Ascending aorta (tissue), 2 donors: Measurements from ENCODE around the gene CEMIP. TPM values are rescaled to one million over a fixed set of nuclear protein-coding genes. Genes with fewer than 3 reads are reported as not detected.

Experiments used
- DNase-seq, 2 donors: peaks; one replicate each; pipeline ENCODE4 v3.0.0-alpha.2; 2019; ENCODE audit warnings: low spot score in 2 of 2
- H3K27ac ChIP-seq, 2 donors: fragments of 200-600 bp; sonication (generic); one replicate each; pipeline ENCODE4 v1.5.1; 2016 to 2017; ENCODE audit warnings: mild to moderate bottlenecking in 1 of 2
- H3K27me3 ChIP-seq: fragments of 200-600 bp; sonication (generic); one replicate; pipeline ENCODE4 v1.5.1; 2017
- H3K36me3 ChIP-seq, 2 donors: fragments of 200-600 bp; sonication (generic); one replicate each; pipeline ENCODE4 v1.5.1; 2016
- H3K4me1 ChIP-seq, 2 donors: fragments of 200-600 bp; sonication (generic); one replicate each; pipeline ENCODE4 v1.5.1; 2016 to 2017; ENCODE audit warnings: mild to moderate bottlenecking in 1 of 2
- H3K4me3 ChIP-seq, 2 donors: fragments of 200-600 bp; sonication (generic); one replicate each; pipeline ENCODE4 v1.5.1; 2016 to 2017; ENCODE audit warnings: mild to moderate bottlenecking in 1 of 2
- H3K9me3 ChIP-seq, 2 donors: fragments of 200-600 bp; sonication (generic); one replicate each; pipeline ENCODE4 v1.5.1; 2016
- CTCF ChIP-seq, 3 experiments: fragments of 200-600 bp in 2 of 3; fragments of 450-650 bp in 1 of 3; sonication (generic) in 2 of 3; IDR thresholded peaks; one replicate each; pipeline ENCODE4 v1.5.1; 2016 to 2019; ENCODE audit warnings: antibody characterized with exemption in 3 of 3, mild to moderate bottlenecking in 1 of 3, moderate library complexity in 1 of 3
- intact Hi-C: fragments of 100-400 bp; cut with DNase I; formaldehyde crosslinking; loops from one replicate; pipeline ENCODE4 v1.15.1; 2023
- total RNA-seq: library from RNA; depleted of rRNA; stranded (reverse); fragments of >200 nt; gene quantifications from one replicate; pipeline ENCODE4 v1.1.0, GENCODE V29; 2016

Gene CEMIP
- total RNA-seq, 1 donor from 2014 or later: not detected

GRCh38 chr15:80898040-80898439 lies 118.9 kb downstream of the CEMIP start:
- no peak overlapping the region for H3K4me3 ChIP-seq
- no peaks in the 10 kb centered on the region for H3K9me3 ChIP-seq
- no peak for TF ChIP-seq CTCF (IDR thresholded peaks at IDR 0.05)
- H3K27me3 ChIP-seq: no peaks in the 10 kb centered on the region
- no peaks in the 10 kb centered on the region for H3K4me1 ChIP-seq
- no peak overlapping the region for H3K27ac ChIP-seq
- intact Hi-C loops: no loop called here
- H3K36me3 ChIP-seq: peaks cover 0 to 14% of the 10 kb centered on the region in 2 donors
- no peak for DNase-seq

GRCh38 chr15:80902298-80902801 lies 123.2 kb downstream of the CEMIP start:
- H3K27me3 ChIP-seq: no peaks in the 10 kb centered on the region
- DNase-seq: no peak
- no peak for TF ChIP-seq CTCF (IDR thresholded peaks at IDR 0.05)

GRCh38 chr15:80904998-80905397 lies 125.8 kb downstream of the CEMIP start:
- TF ChIP-seq CTCF (IDR thresholded peaks at IDR 0.05): no peak
- H3K4me3 ChIP-seq: no peak overlapping the region
- intact Hi-C loops: no loop called here
- H3K36me3 ChIP-seq: peaks cover 2 to 25% of the 10 kb centered on the region in 2 donors
- no peaks in the 10 kb centered on the region for H3K27me3 ChIP-seq
- H3K9me3 ChIP-seq: no peaks in the 10 kb centered on the region
- no peaks in the 10 kb centered on the region for H3K4me1 ChIP-seq
- H3K27ac ChIP-seq: no peak overlapping the region
- DNase-seq: no peak

More at GRCh38 chr15:80902298-80902801, 123.2 kb downstream of the CEMIP start:
- Histone ChIP-seq H3K27ac (no peak overlapping the region), H3K4me1 (no peaks in the 10 kb centered on the region), H3K9me3 (no peaks in the 10 kb centered on the region), H3K4me3 (no peak overlapping the region), H3K36me3 (peaks cover 0 to 9% of the 10 kb centered on the region in 2 donors)
- intact Hi-C loops: no loop called here

GRCh38 chr15:80906159-80906766 lies 127.1 kb downstream of the CEMIP start:
- H3K9me3 ChIP-seq: no peaks in the 10 kb centered on the region
- no peak for TF ChIP-seq CTCF (IDR thresholded peaks at IDR 0.05)
- no peak for DNase-seq
- intact Hi-C loops: no loop called here
- H3K36me3 ChIP-seq: peaks cover 2 to 36% of the 10 kb centered on the region in 2 donors
- H3K4me1 ChIP-seq: no peaks in the 10 kb centered on the region
- H3K27ac ChIP-seq: no peak overlapping the region
- no peak overlapping the region for H3K4me3 ChIP-seq
- H3K27me3 ChIP-seq: no peaks in the 10 kb centered on the region

- intact Hi-C loops: no loop called here
- H3K4me3 ChIP-seq: no peak overlapping the region
- no peak overlapping the region for H3K27ac ChIP-seq
- H3K4me1 ChIP-seq: no peaks in the 10 kb centered on the region
- no peak for TF ChIP-seq CTCF (IDR thresholded peaks at IDR 0.05)
- H3K9me3 ChIP-seq: no peaks in the 10 kb centered on the region
- peaks cover 2 to 30% of the 10 kb centered on the region in 2 donors for H3K36me3 ChIP-seq
- DNase-seq: no peak
- no peaks in the 10 kb centered on the region for H3K27me3 ChIP-seq
Observed at GRCh38 chr15:80911821-80912220, 132.7 kb downstream of the CEMIP start.
